Activated CD4-positive, alpha-beta memory T cell treated with anti-CD3 and anti-CD28 coated beads for 36 hours (primary cell): ENCODE data around the gene HBP1. TPM values are rescaled to one million over a fixed set of nuclear protein-coding genes. Genes with fewer than 3 reads are reported as not detected.
"Not testable (repeated sequence)": the region's sequence is repeated elsewhere in the genome, so short reads cannot be mapped to it uniquely, and the experiment has no call there.

Experiments used
- CTCF ChIA-PET: fragments of 350-600 bp; sonication (Branson Sonifier 250); formaldehyde crosslinking; loops from one replicate; lab custom pipeline; 2021; ENCODE audit warnings: antibody characterized with exemption, inconsistent platforms; lab: Charles Lee
- POLR2A ChIA-PET: fragments of 350-600 bp; sonication (Branson Sonifier 250); formaldehyde crosslinking; loops from one replicate; lab custom pipeline; 2021; ENCODE audit warnings: antibody characterized with exemption; lab: Charles Lee
- DNase-seq: peaks from one replicate; pipeline ENCODE4 v3.0.0-alpha.2; 2020
- H3K27ac Mint-ChIP-seq: one replicate; pipeline ENCODE4 v1.8.0; 2021; ENCODE audit warnings: mixed read lengths
- H3K27me3 Mint-ChIP-seq: one replicate; pipeline ENCODE4 v1.8.0; 2021; ENCODE audit warnings: mixed read lengths
- H3K36me3 Mint-ChIP-seq: one replicate; pipeline ENCODE4 v1.8.0; 2021; ENCODE audit warnings: mixed read lengths
- H3K4me1 Mint-ChIP-seq: one replicate; pipeline ENCODE4 v1.8.0; 2021; ENCODE audit warnings: low read depth, mixed read lengths
- H3K4me3 Mint-ChIP-seq: one replicate; pipeline ENCODE4 v1.8.0; 2021; ENCODE audit warnings: mild to moderate bottlenecking, mixed read lengths
- H3K9me3 Mint-ChIP-seq: one replicate; pipeline ENCODE4 v1.8.0; 2021; ENCODE audit warnings: mixed read lengths
- intact Hi-C: fragments of 100-400 bp; cut with micrococcal nuclease; formaldehyde crosslinking; loops from one replicate; pipeline ENCODE4 v1.15.1; 2023
- total RNA-seq, 2 experiments: library from RNA; stranded (reverse); gene quantifications; one replicate each; pipeline ENCODE4 v1.2.3, GENCODE V29; 2021

HBP1 gene
- total RNA-seq, 2 experiments from 2014 or later, result 24.3 to 26.7 TPM

DNA sequence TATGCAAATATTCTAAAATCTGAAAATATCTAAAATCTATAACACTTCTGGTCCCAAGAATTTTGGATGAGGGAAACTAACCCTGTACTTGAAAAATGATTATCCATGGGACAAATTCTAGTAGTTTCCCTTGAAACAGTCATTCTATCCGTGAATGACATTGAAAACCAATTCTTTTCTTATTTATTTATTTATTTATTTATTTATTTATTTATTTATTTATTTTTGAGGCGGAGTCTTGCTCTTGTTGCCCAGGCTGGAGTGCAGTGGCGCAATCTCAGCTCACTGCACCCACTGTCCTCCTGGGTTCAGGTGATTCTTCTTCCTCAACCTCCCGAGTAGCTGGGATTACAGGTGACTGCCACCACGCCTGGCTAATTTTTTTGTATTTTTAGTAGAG, 24.9 kb upstream of the HBP1 start:
- H3K9me3 Mint-ChIP-seq, intact Hi-C loops: not testable (repeated sequence)
- CTCF ChIA-PET, result interaction anchor here (1.8 kb wide), 1 partner anchor 351 kb away, joined by 5 read pairs; no protein-coding TSS in a partner anchor

DNA sequence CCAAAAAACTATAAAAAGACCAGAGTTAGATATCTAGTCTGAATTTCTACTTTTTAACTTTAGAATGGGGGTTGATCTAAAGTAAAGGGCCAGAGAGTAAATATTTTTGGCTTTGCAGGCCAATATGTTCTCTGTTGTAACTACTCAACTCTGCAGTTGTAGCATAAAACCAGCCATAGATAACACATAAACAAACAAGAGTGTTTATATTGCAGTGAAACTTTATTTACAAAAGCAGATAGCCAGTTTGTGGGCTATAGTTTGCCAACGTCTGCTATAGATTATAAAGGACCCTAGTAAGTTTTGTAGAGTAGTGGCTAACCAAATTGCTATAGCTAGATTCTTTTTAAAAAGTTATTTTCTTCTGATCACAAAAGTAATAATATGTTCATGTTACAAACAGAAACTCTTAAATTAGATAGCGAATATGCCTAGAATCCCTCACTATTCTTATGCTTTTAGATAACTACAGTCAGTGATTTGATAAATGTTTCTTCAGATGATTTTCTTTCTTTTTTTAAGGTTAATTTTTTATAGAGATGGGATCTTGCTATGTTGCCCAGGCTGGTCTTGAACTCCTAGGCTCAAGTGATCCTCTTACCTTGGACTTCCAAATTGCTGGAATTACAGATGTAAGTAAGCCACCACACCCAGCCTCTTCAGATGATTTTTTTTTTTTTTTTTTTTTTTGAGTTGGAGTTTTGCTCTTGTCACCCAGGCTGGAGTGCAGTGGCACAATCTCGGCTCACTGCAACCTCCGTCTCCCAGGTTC, 23.6 kb upstream of the HBP1 start:
- DNase-seq, result no peak
- ChIA-PET POLR2A (no interaction called here), CTCF (interaction anchor here (1.1 to 1.8 kb wide), 2 partner anchors 352 to 579 kb away, joined by 3 to 5 read pairs; no protein-coding TSS in a partner anchor)
- Mint-ChIP-seq H3K27me3 (no peaks in the 10 kb centered on the region), H3K9me3 (no peaks in the 10 kb centered on the region), H3K36me3 (no peaks in the 10 kb centered on the region), H3K27ac (no peak overlapping the region), H3K4me3 (no peak overlapping the region), H3K4me1 (peaks cover 6% of the 10 kb centered on the region)
- intact Hi-C loops, result loop anchor here (5.0 kb wide), 1 partner anchor 98 kb away; no protein-coding TSS in a partner anchor

More for the DNA sequence above, 24.9 kb upstream of the HBP1 start:
- DNase-seq, H3K36me3 Mint-ChIP-seq, POLR2A ChIA-PET, H3K4me3 Mint-ChIP-seq, H3K27me3 Mint-ChIP-seq, H3K4me1 Mint-ChIP-seq, H3K27ac Mint-ChIP-seq: not testable (repeated sequence)

DNA sequence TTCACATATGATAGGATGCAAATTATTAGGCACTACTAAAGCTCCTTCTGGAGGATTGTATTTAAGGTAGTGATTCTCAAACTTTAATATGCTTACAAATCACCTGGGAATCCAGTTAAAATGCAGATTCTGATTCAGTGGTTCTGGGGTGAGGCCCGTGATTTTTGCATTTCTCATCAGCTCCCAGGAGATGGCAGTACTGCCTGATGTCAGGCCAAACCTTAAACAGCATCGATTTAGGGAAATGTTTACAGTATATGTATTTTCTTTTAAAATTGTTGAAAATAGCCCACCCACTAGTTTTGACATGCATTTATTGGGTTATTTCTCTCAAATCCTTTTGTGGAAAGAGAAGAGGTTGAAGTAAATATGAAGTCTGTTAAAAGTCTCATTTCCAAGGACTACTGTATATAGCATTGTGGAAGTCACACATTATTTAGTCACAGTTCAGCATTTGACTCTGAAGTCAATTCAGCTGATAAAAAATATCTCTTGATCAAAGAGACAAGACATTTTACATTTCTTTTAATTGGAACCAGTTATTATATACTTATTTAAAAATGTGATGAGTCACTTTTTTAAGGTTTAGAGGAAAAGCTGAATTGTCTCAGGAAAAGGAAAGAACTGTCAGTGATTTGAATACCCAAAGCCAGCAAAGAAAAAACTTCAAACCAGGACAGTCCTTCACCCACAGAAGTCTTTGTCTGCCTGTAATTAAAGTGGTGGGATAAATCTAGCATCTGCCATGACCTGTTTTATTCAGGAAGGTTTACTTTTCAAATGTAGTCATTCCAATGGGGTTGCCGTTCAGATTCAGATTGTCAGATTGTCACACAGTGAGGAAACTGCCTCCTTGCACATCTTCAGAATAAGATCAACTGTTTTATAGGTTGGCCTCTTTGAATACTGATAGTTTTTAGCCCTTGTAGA, 21.1 kb upstream of the HBP1 start:
- Mint-ChIP-seq H3K27ac (no peak overlapping the region), H3K36me3 (no peaks in the 10 kb centered on the region), H3K27me3 (no peaks in the 10 kb centered on the region), H3K9me3 (no peaks in the 10 kb centered on the region), H3K4me1 (peaks cover 6% of the 10 kb centered on the region), H3K4me3 (no peak overlapping the region)
- POLR2A ChIA-PET, result interaction anchor here (0.6 kb wide), 1 partner anchor 21 kb away, joined by 3 read pairs; no protein-coding TSS in a partner anchor
- DNase-seq, result peak; percentile 49
- CTCF ChIA-PET, result interaction anchor here (0.6 to 7.5 kb wide), 25 partner anchors 10 to 1583 kb away, joined by 3 to 155 read pairs (median 5); partner anchors contain the start of genes COG5, DUS4L and HBP1
- intact Hi-C loops, result loop anchor here (5.0 kb wide), 1 partner anchor 100 kb away; no protein-coding TSS in a partner anchor

DNA sequence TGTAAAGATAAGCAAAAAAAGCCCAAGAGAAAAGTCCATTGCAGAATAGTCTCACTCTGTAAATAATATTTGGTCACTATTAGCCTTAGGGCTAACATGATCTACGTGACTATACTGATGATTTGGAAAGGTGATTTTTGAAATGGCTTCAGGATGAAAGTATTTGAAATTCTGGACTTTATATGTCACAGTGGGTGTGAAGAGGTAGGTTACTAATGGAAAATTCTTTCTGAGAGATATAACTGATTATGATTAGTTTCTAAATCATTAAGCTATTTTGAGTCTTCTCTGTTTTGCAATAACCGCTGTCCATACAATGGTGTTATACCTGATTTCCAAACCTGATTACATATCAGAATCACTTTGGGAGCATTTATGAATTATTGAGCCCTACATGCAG, 20.1 kb upstream of the HBP1 start:
- no peak overlapping the region for H3K27ac Mint-ChIP-seq
- DNase-seq, result no peak
- no peaks in the 10 kb centered on the region for H3K36me3 Mint-ChIP-seq
- intact Hi-C loops, result loop anchor here (5.0 kb wide), 1 partner anchor 101 kb away; no protein-coding TSS in a partner anchor
- ChIA-PET POLR2A (no interaction called here), CTCF (interaction anchor here (0.5 to 7.5 kb wide), 15 partner anchors 10 to 1584 kb away, joined by 3 to 155 read pairs (median 5); partner anchors contain the start of gene HBP1)
- H3K27me3 Mint-ChIP-seq, result no peaks in the 10 kb centered on the region
- peaks cover 6% of the 10 kb centered on the region for H3K4me1 Mint-ChIP-seq
- no peaks in the 10 kb centered on the region for H3K9me3 Mint-ChIP-seq
- no peak overlapping the region for H3K4me3 Mint-ChIP-seq

DNA sequence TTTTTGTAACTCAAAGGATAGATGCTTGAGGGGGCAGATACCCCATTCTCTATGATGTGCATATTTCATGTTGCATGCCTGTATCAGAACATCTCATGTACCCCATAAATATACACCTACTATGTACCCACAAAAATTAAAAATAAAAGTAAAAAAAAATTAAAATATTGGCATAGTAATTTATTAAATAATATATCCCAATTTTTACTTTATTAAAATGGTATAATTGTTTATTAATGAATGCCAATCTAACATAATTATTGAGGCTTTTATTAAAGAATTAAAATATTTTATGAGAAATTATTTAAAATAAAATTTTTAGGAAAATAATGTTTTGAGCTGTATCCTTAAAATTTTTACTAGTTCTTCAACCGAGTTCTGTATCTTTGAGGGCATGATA, 18.9 kb upstream of the HBP1 start:
- CTCF ChIA-PET, result interaction anchor here (0.6 to 7.5 kb wide), 22 partner anchors 12 to 729 kb away, joined by 3 to 155 read pairs (median 4); partner anchors contain the start of gene HBP1
- H3K9me3 Mint-ChIP-seq, result no peaks in the 10 kb centered on the region
- intact Hi-C loops, result loop anchor here (1.0 to 5.0 kb wide), 4 partner anchors 17 to 357 kb away; no protein-coding TSS in a partner anchor
- no peaks in the 10 kb centered on the region for H3K27me3 Mint-ChIP-seq
- H3K36me3 Mint-ChIP-seq, result no peaks in the 10 kb centered on the region
- H3K4me3 Mint-ChIP-seq, result no peak overlapping the region
- H3K4me1 Mint-ChIP-seq, result peaks cover 6% of the 10 kb centered on the region
- H3K27ac Mint-ChIP-seq, result no peak overlapping the region
- DNase-seq, result no peak
- POLR2A ChIA-PET, result no interaction called here

- Mint-ChIP-seq H3K27ac (no peak overlapping the region), H3K9me3 (no peaks in the 10 kb centered on the region), H3K36me3 (no peaks in the 10 kb centered on the region), H3K4me3 (no peak overlapping the region), H3K4me1 (peaks cover 6% of the 10 kb centered on the region), H3K27me3 (no peaks in the 10 kb centered on the region)
- intact Hi-C loops, result loop anchor here (1.0 kb wide), 3 partner anchors 17 to 357 kb away; no protein-coding TSS in a partner anchor
- POLR2A ChIA-PET, result no interaction called here
- DNase-seq, result peak; percentile 81
- CTCF ChIA-PET, result interaction anchor here (0.6 to 7.5 kb wide), 25 partner anchors 11 to 729 kb away, joined by 3 to 155 read pairs (median 4); partner anchors contain the start of gene HBP1
These were observed 18.3 kb upstream of the HBP1 start for GRCh38 chr7:107150375-107151073.

- Mint-ChIP-seq H3K27ac (no peak overlapping the region), H3K4me1 (peaks cover 6% of the 10 kb centered on the region), H3K4me3 (no peak overlapping the region), H3K9me3 (no peaks in the 10 kb centered on the region), H3K36me3 (no peaks in the 10 kb centered on the region), H3K27me3 (no peaks in the 10 kb centered on the region)
- POLR2A ChIA-PET, result interaction anchor here (1.2 kb wide), 1 partner anchor 17 kb away, joined by 5 read pairs; the partner anchor contains the start of gene HBP1
- CTCF ChIA-PET, result interaction anchor here (1.6 to 7.5 kb wide), 4 partner anchors 13 to 356 kb away, joined by 4 to 155 read pairs (median 26); no protein-coding TSS in a partner anchor
- intact Hi-C loops, result no loop called here
- DNase-seq, result no peak
These were observed 17.3 kb upstream of the HBP1 start for GRCh38 chr7:107151538-107151937.

- ChIA-PET POLR2A (interaction anchor here (1.2 kb wide), 1 partner anchor 16 kb away, joined by 5 read pairs; the partner anchor contains the start of gene HBP1), CTCF (interaction anchor here (1.4 to 7.5 kb wide), 5 partner anchors 13 to 357 kb away, joined by 4 to 155 read pairs (median 4); no protein-coding TSS in a partner anchor)
- Mint-ChIP-seq H3K4me1 (peaks cover 6% of the 10 kb centered on the region), H3K36me3 (no peaks in the 10 kb centered on the region), H3K4me3 (no peak overlapping the region), H3K27ac (no peak overlapping the region), H3K27me3 (no peaks in the 10 kb centered on the region), H3K9me3 (no peaks in the 10 kb centered on the region)
- intact Hi-C loops, result no loop called here
- DNase-seq, result no peak
These were observed 16.8 kb upstream of the HBP1 start for GRCh38 chr7:107152011-107152410.

DNA sequence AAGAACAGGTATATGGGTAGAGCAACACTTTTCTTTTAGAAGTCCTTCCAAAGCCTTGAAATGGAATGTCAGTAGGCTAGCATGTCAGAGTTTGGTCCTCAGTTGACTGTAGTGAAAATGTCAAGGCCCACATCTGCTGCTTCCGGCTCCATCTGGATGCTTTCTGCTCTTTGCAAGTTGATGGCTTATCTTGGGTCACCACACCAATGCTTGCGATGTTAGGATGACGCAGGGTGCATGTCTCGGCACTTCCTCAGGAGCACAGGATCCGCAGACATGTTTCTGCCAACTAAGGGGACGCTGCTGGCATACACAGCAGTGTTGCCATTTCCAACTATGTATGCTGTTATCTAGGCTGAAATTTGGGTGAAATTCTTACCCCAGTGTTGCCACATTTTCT, 14.0 kb upstream of the HBP1 start:
- DNase-seq, result no peak
- no peak overlapping the region for H3K4me3 Mint-ChIP-seq
- no peaks in the 10 kb centered on the region for H3K4me1 Mint-ChIP-seq
- H3K9me3 Mint-ChIP-seq, result no peaks in the 10 kb centered on the region
- ChIA-PET POLR2A (no interaction called here), CTCF (no interaction called here)
- H3K36me3 Mint-ChIP-seq, result no peaks in the 10 kb centered on the region
- intact Hi-C loops, result no loop called here
- H3K27ac Mint-ChIP-seq, result no peak overlapping the region
- H3K27me3 Mint-ChIP-seq, result no peaks in the 10 kb centered on the region

DNA sequence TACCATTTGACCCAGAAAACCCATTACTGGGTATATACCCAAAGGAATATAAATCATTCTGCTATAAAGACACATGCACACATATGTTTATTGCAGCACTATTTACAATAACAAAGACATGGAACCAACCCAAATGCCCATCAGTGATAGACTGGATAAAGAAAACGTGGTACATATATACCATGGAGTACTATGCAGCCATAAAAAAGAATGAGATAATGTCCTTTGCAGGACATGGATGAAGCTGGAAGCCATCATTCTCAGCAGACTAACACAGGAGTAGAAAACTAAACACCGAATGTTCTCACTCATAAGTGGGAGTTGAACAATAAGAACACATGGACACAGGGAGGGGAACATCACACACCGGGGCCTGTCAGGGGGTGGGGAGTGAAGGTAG, 13.1 kb upstream of the HBP1 start:
- H3K9me3 Mint-ChIP-seq, H3K4me1 Mint-ChIP-seq, intact Hi-C loops, H3K36me3 Mint-ChIP-seq, DNase-seq, H3K27ac Mint-ChIP-seq, H3K27me3 Mint-ChIP-seq, CTCF ChIA-PET, POLR2A ChIA-PET, H3K4me3 Mint-ChIP-seq: not testable (repeated sequence)

GRCh38 chr7:107157091-107157490, 11.7 kb upstream of the HBP1 start:
- no peak for DNase-seq
- Mint-ChIP-seq H3K36me3 (no peaks in the 10 kb centered on the region), H3K27ac (no peak overlapping the region), H3K4me3 (no peak overlapping the region), H3K9me3 (no peaks in the 10 kb centered on the region), H3K4me1 (no peaks in the 10 kb centered on the region), H3K27me3 (no peaks in the 10 kb centered on the region)
- intact Hi-C loops, result no loop called here
- ChIA-PET POLR2A (no interaction called here), CTCF (interaction anchor here (0.6 to 1.7 kb wide), 2 partner anchors 10 to 231 kb away, joined by 4 to 5 read pairs; no protein-coding TSS in a partner anchor)
